Measurements from ENCODE around the gene ARL3. TPM values are rescaled to one million over a fixed set of nuclear protein-coding genes. Genes with fewer than 3 reads are reported as not detected.

The ARL3 gene
- total RNA-seq, 1 donor from 2014 or later: 7.2 TPM

DNA sequence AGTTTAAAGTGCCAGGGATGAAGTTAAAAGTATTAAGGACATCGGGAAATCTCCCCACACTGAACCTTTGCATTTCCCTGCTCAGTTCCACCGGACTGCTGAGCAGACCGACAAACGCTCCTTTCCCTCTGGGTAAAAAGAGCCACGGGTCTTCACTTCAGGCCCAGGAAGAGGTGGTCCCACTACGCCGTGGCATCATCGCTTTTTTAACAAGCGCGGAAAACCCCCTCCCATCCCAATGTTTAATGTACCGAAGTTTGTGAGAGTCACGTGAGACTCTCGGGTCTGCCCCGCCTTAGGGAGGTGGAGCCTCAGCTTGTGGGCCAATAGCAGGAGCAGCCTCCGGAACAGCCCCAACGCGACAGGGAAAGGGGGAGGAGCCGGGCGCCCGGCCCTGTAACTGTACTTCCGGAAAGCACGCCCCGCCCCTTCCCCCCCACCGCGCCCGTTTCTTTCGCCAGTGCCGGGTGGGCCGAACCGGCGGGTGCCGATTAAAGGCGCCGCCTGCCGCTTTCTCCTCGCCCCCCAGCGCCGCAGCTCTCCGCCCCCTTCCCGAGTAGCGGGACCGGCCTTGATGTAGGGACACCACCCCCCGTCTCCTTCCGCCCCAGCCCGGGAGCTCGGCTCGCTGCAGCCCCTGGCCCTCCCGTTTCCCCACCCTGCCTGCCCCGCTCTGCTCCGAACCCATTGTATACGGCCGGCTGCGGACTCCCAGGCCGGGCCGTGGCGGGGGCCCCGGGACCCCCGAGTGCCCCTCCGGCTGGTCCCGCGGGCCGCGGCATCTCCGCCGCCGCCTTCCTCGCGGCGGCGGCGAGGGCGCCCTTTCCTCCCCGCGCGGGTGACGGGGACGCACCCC, 72.1 kb downstream of the ARL3 start:
- DNase-seq (ENCODE audit: low spot score): peak; percentile 99

DNA sequence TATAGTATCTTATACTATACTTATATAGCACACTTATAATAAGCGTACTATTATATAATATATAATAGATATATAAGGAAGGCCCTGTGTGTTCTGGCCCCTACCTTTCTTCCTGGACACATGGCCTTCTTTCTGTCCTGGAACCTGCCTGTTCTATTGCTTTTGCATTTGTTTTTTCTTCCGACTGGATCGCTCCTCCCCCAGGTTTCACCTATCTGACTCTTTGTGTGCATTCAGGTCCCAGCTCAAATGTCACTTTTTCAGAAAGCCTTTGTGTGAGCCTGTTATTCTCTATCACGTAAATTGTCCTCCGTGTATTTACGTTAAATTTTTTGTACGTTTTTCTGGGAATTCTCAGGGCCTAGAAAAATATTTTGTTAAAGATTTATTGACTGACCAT, 72.8 kb downstream of the ARL3 start:
- no peak for DNase-seq (ENCODE audit: low spot score)

DNA sequence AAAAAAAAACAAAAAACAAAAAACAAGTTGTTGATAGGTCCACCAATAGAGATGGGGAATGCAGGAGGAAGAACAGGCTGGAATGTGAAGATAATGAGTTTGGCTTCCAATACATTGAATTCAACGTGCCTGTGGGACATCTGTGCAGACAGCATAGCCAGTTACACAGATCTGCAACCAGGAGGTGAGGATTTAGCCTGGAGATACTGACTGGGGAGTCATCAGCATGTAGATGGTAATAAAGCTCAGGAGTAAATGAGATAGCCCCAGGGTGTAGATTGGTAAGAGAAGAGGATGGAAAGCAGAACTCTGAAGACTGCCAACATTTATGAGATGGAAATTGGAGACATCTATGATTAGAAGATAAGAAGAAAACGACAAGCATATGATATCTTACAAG, 74.7 kb downstream of the ARL3 start:
- no peak for DNase-seq (ENCODE audit: low spot score)

DNA sequence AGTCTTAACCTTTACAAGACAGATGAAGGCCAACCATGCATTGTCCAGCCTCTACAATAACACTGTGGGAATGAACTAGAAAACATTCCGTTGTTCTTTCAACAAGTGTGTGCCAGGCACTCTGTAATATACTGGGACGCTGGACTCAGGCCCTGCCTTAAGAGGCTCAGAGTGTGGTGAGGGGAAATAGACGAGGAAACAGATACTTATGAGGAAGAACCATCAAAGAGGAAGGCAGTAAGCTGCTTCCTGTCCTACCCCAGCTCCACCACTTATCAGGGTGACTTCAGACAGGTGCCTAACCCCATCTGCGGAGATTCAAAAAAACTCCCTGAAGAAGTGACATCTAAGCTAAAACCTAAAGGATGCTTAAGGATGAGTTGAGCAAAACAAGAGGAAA, 78.8 kb downstream of the ARL3 start:
- no peak for DNase-seq (ENCODE audit: low spot score)

DNA sequence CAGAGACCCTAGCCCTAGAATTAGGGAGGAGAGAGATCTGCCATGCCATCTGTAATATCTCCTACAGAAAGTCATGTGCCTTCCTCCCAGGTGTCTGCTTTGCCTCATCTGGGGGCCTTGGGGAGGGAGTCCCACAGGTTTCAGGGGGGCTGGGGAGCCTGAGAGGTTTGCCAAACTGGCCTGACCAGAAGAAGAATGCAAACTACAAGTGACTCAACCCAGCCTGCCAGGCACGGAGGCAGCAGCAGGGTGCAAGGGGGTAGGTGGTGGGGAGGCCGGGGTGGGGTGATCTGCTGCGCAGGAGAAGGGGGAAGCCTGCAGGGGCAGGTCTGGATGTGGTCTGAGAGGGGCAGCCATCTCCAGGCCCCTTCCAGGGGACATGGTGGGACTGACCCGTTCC, 79.5 kb downstream of the ARL3 start:
- peak; percentile 83 for DNase-seq (ENCODE audit: low spot score)

DNA sequence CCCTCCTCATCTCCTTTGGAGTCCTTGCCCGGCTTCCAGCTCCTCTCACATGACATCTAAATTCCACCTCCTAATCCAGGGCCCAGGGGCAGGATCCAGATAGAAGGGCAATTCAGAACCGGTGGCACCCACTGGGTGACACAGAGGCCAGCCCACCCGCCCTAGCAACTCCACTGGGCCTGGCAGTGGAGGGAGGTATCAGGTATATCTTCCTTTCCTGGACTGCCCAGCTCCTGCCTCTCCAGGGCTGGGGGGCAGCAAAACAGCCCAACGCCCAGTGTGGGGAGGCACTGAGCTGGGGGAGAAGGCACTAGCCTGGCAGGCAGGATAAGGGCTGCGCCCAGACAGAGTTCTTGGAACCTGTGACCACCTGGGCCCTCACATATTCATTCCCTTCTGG, 80.3 kb downstream of the ARL3 start:
- DNase-seq (ENCODE audit: low spot score): no peak

DNA sequence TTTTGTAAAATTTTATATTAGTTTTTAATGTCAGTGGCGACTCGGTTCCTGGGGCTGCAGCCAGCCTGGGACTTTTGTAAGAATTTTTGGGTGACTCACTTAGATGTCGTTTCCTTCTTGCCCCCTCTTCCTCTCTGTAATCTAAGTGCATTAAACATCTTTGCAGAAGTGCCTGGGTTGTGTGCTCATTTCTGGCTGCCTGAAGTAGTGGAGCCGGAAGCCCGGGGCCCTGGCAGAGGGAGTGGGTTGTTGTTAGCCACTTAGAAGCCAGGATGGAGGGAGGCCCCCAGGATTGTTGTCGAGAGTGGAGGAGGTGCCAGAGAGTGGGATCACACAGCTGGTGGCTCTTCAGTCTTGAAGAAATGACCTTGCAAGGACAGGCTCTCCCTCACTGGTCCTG, 80.9 kb downstream of the ARL3 start:
- peak; percentile 70 for DNase-seq (ENCODE audit: low spot score)

DNA sequence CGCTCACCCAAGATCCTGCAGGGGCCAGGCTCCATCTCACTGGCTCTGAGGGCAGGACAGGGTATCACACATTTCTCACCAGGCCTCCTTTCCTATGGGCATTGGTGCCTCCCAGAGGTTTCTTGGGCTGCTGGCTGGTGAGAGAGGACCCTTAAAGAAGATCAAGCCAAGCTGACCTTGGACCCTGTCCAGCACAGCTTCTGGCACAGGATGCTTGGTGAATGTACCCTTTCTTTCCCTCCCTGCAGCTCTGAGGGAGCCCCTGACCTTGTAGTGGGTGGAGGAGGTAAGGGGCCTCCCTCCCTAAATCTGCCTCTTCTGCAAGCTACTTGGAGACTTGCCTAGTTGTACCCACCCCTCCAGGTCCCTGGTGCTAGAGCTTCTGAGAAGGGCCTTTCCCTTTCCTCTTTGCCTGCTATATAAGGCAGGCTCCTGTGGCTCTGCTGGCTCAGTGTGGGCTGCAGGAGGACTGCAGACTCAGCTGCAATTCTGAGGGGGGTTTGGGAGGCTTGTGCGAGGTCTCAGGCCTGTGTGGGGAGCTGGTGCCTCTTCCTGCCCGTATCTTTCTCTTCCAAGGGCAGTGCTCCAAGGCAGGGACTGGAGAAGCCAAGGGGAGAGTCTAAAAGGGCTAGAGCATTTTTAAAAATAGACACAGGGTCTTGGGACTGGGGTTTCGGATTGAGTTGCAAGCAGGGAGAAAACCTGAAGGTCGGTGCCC, 81.6 kb downstream of the ARL3 start:
- DNase-seq (ENCODE audit: low spot score): peak; percentile 96

DNA sequence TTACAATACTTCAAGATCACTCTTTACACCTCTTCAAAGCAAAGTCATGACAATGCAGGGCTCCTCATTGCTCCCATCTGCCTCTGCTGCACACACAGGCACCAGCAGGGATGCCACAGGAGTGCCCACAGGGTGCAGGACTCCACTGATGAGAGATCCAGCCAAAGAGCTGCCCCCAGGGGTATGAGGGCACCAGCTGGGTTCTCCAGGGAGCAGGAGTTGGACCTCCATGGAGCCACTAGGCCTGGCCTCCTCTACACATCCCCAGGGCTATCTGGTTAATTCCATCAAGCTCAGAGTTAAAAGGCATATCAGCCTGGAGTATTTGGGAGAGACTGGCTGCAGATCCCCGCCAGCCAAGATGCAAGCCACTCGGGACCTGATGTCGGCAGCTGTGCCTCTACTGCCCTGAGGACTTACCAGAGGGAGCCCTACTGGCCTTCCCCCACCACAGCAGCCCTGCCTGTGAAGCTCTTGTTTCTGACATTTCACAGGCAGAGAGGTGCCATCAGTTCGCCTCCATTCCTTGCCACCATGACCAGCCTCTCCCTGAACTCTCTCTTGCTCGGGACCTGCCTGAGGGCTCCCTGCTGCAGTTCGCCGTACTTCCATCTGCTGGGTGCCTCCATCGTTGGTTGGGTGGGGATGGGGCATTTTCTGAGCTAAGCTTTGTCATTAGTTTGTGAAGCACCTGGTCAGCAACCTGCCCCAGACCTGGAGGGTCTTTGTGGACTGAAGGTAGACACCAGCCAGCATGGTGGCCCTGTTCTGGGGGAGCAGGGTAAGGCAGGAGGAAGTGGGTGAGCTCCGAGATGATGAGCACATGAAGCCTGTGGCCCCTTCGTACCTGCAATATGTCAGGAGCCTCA, 82.4 kb downstream of the ARL3 start:
- DNase-seq (ENCODE audit: low spot score): no peak

DNA sequence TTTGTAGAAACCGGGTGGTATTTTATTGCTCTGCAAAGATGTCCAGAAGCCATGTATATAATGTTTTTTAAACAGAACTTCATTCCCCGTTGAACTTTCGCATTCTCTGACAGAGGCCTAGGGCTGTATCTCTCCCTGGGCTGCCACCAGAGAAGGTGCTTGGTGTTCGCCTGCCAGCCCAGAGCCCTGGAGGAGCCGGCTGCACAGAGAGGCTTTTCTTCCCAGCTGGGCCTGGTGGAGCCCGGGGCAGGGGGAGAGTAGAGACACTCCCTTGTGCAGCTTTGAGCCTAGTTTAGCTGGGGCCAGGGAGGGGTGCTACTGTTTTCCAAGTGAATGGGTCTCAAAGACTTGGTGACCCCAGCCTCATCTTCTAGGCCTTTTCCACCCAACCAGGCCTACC, 83.5 kb downstream of the ARL3 start:
- no peak for DNase-seq (ENCODE audit: low spot score)

DNA sequence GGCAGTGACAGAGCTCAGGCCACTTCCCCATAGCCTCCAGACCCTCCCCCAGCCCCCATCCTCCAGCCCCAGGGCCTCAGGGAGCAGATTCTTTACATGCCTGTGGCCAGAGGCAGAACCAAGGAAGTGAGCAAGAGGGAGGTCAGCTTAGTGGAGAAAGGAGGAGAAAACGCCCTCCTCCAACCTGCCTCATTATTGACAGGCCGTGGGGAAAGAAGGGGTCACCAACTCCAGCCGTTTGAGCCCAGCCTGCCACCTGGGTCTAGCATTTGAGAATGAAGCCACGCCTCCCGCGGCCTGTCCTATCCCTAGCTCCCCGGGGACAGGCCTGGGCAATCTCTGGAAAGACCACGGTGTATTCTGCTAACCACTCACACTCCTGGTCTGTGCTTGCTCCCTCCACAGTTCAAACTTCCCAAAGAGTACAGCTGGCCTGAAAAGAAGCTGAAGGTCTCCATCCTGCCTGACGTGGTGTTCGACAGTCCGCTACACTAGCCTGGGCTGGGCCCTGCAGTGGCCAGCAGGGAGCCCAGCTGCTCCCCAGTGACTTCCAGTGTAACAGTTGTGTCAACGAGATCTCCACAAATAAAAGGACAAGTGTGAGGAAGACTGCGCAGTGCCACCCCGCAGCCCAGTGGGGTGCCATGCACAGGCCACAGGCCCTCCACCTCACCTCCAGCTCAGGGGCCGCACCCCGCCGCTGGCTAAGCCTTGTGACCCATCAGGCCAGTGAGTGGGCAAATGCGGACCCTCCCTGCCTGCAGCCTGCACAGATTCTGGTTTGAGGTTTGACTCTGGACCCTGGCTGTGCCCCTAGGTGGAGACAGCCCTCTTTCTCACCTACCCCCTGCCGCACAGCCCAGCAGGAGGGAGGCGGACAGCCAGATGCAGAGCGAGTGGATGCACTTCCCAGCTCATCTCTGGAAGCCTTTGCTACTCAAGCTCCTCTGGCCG, 84.3 kb downstream of the ARL3 start:
- peak; percentile 82 for DNase-seq (ENCODE audit: low spot score)

DNA sequence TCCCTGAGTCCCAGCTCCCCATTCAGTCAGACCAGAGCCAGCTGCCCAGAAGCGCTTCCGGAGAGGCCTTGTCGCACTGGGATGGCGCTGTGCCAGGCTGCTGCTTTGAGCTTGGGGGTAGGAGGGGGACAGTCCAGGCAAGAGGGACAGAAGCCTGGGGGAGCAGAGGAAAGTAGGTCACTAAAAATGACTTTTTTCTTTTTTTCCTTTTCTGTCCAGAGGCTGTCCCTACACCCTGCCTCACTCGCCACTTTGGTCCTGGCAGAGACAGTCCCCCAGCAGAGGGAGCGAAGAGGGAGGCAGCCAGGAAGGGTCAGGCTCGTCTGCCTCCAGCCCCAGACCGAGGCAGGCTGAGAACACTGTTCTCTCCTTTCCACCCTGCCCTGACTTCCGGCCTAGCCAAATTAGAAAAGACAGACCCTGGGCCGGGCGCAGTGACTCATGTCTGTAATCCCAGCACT, 85.7 kb downstream of the ARL3 start:
- DNase-seq (ENCODE audit: low spot score): no peak

DNA sequence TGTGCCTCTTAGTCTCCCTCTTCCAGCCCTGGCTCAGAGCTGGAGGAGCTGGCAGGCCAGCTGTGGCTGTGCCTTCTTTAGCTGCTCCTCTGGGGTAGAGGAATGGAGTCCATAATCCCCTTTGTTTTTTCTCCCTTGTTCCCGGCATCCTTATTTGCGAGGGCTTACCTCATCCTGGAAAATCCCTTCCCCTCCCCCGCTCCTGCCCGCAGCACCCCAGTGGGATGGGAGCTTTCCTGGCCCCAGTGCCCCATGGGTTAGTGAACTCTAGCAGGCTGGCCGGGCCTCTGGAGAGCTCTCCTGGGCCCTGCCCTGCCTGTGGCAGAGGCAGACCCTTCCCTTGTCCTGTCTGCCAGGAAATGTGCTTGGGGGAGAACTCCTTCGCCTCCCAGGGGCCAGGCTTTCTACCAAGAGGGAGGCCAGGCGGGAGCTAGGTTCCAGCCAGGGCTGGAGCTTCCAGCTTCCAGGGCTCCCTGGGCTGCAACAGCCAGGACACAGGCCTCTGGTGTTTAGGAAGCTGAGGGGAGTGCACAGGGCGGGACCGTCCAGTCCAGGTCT, 86.4 kb downstream of the ARL3 start:
- peak; percentile 83 for DNase-seq (ENCODE audit: low spot score)

DNA sequence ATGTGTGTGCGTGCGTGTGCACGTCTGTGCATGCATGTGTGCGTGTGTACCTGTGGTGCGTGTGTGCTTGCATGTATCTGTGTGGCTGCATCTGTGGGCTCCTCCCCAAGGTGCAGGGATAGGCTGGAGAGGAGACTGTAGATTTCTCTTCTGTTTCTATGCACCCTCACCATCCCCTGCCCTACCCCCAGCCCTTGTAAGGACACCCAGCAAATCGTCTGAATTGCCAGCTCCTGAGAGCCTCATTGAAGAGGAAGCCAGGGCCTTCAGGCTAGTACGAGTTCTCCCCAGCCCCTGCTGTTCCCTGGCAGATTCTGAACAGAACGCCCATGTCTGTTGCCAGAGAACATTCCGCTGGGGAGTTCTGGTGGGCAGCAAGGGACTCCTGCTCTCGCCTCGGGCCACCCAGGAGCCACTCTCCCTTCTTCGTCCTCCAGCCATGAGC, 86.9 kb downstream of the ARL3 start:
- DNase-seq (ENCODE audit: low spot score): peak; percentile 67

DNA sequence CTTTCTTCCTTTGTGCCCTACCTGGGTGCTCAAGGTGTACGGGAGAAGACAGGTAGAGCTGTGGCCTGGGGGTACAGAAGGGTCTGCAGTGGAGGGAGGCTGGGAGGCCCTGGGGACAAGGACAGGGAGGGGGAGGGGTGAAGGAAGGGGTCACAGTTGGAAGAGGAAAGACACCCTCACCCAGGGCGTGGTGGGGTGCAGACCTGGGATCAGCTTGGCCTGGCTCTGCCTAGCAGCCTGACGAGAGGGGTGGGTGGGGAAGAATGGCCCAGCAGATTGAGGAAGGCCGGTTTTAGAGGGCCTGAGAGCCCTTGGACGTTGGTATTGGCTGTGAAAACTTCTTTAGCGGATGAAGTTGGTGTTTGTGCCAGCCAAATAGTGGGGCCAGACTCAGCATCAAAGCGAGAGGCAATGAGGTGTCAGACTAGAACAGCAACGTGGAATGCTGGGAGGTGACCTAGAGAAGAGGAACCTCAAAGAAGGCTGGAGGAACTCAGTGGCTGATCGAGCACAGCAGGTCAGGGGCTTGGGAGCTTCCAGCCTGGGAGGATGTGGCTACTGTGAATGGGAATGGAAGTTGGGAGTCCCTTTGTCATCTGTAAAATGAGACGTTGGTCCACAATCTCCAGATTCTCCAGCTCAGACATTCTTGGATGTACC, 88.0 kb downstream of the ARL3 start:
- DNase-seq (ENCODE audit: low spot score): no peak

DNA sequence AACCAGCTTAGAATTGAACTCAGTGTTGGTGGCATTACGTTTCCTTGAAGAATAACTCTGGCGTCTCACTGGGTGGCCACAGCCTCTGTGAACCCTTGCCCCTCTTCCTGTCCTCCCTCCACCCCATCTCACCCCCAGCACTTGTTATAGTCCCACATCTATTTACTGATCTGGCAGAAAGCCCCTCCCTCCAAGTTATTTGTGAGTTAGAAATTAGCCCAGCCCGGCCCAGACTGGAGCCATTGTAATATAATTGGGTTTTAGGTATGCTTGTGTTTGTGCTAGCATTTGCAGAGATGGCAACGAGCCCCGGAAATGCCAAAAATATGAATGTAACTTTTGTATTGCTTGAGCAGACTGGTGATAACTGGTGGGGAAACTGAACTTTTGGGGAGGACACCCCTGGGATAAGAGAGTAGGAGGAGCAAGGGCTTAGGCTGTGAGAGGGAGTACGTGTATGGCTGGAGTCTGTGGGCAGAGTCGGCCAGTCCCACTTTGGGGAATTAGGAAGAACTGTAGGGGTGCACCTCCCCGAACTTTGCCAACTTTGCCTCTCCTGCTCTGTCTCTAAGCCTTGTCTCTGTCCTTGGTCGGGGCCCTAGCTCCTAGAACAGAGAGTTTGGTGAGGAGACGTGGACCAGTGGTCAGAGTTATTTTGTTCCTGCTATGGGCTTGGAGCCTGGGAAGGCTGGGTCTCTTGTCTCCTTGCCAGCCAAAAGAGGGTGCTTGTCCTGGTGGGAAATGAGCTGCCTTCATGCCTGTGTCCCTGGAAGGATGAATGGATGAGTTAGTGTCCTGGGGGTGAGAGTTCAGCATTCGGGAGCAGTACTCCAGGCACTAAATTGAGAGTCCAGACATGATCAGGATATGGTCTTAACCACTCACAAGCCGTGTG, 89.2 kb downstream of the ARL3 start:
- DNase-seq (ENCODE audit: low spot score): no peak

DNA sequence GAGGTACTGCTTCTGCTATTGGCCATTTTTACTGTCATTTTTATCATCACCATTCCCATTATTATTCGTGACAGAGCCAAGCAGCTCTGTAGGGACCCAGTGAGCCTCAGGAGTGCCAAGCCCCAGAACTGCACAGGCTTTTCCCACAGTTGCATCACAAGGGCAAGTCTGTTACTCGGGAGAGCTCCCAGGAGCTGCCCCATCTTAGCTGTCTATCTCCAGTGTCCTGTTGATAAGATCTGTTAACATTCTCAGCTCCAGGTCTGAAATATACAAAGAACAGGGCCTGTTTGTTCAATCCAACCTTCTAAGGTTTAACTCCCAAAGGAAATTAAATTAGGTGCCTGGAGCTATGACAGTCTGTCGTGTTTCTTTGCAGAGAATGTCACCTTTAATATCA, 90.1 kb downstream of the ARL3 start:
- DNase-seq (ENCODE audit: low spot score): no peak

Measured in umbilical cord (tissue), 2 donors.